Thyroid gland (tissue), 4 donors: ENCODE data around the gene PLEKHA6.

Source experiments
- POLR2A ChIP-seq, 2 donors: fragments of 450-650 bp; IDR thresholded peaks; one replicate each; pipeline ENCODE4 v1.6.1; 2017; ENCODE audit warnings: antibody characterized with exemption in 2 of 2, mild to moderate bottlenecking in 2 of 2, moderate library complexity in 1 of 2
- TF ChIP-seq, protein P1 (sequence below), 6 experiments: fragments of 200-600 bp in 3 of 6; fragments of 450-650 bp in 3 of 6; sonication (generic) in 3 of 6; IDR thresholded peaks; one replicate each; pipeline ENCODE4 v1.5.1; 2016 to 2019; ENCODE audit warnings: antibody characterized with exemption in 6 of 6, mild to moderate bottlenecking in 2 of 6, inconsistent platforms in 1 of 6, moderate library complexity in 1 of 6

DNA sequence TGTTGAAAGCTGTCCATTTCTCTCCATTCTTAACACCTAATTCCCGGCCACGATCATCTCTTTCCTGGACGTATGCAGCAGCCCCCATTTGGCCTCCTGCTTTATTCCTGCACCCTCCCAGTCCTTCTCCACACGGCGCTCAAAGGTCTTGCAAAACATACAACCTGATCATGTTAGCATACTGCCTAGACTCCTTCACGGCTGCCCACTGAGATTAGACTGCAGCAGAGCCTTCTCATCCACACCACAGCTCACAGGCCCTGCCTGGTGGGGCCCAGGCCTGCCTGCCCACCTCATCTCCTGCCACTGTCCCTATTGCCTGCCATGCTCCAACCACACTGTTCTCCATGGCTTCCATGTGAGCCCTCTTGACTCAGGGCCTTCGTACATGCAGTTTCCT, 148.7 kb downstream of the PLEKHA6 start:
- TF ChIP-seq, protein P1, sequence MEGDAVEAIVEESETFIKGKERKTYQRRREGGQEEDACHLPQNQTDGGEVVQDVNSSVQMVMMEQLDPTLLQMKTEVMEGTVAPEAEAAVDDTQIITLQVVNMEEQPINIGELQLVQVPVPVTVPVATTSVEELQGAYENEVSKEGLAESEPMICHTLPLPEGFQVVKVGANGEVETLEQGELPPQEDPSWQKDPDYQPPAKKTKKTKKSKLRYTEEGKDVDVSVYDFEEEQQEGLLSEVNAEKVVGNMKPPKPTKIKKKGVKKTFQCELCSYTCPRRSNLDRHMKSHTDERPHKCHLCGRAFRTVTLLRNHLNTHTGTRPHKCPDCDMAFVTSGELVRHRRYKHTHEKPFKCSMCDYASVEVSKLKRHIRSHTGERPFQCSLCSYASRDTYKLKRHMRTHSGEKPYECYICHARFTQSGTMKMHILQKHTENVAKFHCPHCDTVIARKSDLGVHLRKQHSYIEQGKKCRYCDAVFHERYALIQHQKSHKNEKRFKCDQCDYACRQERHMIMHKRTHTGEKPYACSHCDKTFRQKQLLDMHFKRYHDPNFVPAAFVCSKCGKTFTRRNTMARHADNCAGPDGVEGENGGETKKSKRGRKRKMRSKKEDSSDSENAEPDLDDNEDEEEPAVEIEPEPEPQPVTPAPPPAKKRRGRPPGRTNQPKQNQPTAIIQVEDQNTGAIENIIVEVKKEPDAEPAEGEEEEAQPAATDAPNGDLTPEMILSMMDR (IDR thresholded peaks at IDR 0.05), result no peak
- no peak for TF ChIP-seq POLR2A (IDR thresholded peaks at IDR 0.05)
